GM19467 (cell line): ENCODE data around the gene USP36.
"Not testable (repeated sequence)": the region's sequence is repeated elsewhere in the genome, so short reads cannot be mapped to it uniquely, and the experiment has no call there.

ENCODE experiments used
- ATAC-seq: cut with Tn5 transposase; IDR thresholded peaks from one replicate; pipeline ENCODE4 v1.9.1; 2021; ENCODE audit warnings: mild to moderate bottlenecking, moderate library complexity; ENCODE audit not compliant: unreplicated experiment

Gene USP36

DNA sequence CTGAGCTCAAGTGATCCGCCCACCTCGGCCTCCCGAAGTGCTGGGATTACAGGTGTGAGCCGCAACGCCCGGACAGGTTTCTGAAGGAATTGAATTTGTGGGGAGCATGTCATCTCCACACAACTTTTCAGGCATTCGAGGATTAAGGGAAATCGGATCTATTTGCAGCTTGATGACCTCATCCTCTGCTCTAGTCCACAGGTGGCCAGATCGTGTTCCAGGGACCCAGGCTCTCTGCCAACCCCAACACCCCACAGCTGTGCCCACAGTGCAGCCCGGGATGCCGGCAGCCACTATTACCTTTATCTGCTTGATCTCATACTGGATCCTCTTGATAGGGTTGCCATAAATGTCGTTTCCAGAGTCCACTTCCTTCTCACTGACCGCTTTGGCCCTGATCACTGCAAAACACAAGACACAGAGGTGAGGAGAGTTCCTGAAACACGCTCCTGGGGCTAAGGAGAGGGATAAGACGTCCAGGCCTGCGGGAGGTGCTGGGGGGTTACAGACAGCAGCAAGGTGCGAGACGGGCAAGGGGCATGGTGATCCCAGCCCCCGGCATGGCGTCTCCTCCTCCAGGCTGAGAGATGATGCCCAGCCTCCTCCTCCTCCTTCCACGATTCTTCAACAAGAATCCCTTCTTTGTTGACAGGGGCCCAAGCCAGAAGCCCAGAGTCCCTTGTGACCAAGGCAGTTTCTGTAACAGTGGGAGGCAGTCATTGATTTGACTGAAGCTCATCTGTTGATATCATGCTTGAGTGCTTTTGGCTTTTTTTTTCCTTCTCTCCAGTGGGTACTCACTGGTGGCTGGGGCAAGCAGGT lies 33.1 kb upstream of the USP36 start:
- ATAC-seq, result no peak

DNA sequence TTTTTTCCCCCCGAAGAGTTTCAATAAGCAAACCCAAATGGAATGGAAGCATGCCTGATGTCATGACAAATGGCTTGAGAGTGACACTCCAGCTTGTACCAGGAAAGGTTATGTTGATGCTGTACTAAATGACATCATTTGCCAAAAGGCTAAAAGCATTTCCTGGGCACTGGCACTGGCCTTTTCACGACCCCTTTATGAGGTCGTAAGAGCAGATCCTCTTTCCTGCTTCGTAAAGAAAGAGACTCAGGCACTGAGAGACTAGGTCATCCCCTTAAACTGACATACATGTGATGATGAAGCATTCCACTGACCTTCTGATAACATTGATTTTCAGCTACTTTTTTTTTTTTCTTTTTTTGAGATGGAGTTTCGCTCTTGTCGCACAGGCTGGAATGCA lies 31.9 kb upstream of the USP36 start:
- ATAC-seq, result no peak

DNA sequence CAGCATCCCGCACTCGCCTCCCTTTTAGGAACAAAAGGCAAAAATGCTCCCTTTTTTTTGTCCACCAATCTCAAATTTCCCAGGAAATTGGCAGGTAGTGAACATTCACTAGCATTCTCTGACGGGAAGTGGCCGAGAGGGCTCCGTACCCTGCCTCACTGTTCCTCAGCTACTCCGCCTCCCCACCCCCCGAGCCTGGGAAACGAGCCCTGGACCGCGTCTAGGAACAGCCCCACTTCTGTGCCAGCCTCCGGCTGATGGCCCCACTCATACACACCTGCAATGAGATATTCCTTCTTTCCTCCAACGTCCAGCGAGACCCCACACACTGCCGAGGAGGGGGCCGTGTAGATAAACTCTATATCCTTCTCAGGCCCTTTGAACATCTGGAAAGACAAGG lies 30.0 kb upstream of the USP36 start:
- no peak for ATAC-seq

DNA sequence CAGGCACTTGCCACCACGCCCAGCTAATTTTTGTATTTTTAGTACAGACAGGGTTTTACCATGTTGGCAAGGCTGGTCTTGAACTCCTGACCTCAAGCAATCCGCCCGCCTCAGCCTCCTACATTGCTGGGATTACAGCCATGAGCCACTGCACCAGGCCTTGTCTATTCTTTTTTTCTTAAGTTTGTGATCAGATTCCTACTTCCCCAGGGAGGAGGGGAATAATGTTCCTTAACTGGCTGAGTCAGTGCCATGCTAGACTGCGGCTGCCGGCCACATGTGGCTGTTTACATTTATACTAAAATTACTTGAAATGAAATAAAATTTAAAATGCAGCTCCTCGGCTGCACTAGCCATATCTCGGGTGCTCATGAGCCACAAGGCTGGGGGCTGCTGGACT lies 27.8 kb upstream of the USP36 start:
- no peak for ATAC-seq

- ATAC-seq, result not testable (repeated sequence)
Measured at GRCh38 chr17:78867046-78867445, 26.4 kb upstream of the USP36 start.

- ATAC-seq, result no peak
Measured at GRCh38 chr17:78865682-78866390, 25.2 kb upstream of the USP36 start.

GRCh38 chr17:78864117-78864516 lies 23.5 kb upstream of the USP36 start:
- ATAC-seq, result no peak

- no peak for ATAC-seq
Measured at GRCh38 chr17:78862073-78863023, 21.7 kb upstream of the USP36 start.

- ATAC-seq, result no peak
Measured at GRCh38 chr17:78861229-78861628, 20.6 kb upstream of the USP36 start.

GRCh38 chr17:78859051-78859450 lies 18.4 kb upstream of the USP36 start:
- ATAC-seq, result no peak

DNA sequence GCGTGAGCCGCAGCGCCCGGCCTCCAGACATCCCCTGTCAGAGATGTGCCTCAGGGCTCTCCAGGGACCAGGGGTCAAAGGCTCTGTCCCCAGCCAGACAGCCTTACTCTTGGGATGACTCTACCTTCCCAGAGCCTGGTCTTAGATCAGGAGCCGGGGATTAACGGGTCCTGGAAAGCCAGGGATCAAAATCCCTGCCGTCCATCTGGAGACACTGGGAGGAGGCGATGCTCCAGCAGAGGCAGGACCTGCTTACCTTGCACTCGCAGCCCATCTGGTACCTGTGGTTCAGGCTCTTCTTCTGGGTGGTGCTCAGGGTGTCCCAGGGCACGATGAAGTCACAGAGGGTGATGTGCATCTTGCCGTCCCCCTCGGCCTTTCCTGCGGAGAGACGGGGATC lies 16.7 kb upstream of the USP36 start:
- ATAC-seq, result no peak

GRCh38 chr17:78855561-78856165 lies 15.0 kb upstream of the USP36 start:
- ATAC-seq, result no peak

- no peak for ATAC-seq
Measured at GRCh38 chr17:78854508-78854907, 13.9 kb upstream of the USP36 start.

DNA sequence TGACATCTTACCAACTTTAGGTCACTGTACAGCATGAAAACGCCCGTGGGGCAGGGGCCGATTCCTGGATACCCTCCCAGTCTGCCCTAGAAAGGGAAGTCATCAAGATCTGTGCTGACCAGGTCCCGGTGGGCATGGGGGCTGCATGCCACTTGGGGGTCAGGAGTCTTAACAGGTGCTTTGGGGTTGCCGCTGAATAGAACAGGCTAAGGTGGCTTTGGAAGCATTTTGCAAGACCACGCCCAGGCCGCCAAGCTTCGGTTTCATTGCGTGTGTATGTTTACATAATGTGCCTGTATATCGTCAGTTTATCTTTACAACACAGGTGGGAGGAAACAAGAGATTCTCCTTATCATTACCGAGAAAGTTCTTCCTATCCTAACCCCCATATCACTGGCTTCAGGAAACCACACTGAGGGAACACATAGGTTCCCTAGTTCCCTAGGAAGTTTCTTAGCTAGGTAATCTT lies 13.3 kb upstream of the USP36 start:
- ATAC-seq, result no peak

DNA sequence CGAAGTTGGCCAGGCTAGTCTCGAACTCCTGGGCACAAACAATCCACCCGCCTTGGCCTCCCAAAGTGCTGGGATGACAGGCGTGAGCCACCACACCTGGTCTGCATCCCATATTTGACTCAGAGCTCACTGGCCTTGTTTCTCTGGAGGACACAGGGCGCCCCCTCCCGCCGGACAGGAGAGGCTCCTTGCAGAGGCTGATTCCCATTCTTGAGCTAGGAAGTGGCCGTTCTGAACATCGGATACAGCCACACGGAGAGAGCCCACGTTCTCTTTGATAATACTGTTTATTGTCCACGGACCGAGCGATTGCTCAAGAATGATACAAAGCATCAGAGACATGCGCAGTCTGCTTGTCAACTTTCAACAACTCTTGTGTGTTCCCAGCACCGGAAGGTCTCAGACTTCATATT lies 12.1 kb upstream of the USP36 start:
- ATAC-seq, result no peak

- ATAC-seq, result no peak
Measured at GRCh38 chr17:78849026-78849425, 8.4 kb upstream of the USP36 start.

GRCh38 chr17:78847052-78847451 lies 6.4 kb upstream of the USP36 start:
- no peak for ATAC-seq

- no peak for ATAC-seq
Measured at GRCh38 chr17:78844301-78845005, 3.8 kb upstream of the USP36 start.

GRCh38 chr17:78842881-78843565 lies 2.4 kb upstream of the USP36 start:
- ATAC-seq, result no peak

DNA sequence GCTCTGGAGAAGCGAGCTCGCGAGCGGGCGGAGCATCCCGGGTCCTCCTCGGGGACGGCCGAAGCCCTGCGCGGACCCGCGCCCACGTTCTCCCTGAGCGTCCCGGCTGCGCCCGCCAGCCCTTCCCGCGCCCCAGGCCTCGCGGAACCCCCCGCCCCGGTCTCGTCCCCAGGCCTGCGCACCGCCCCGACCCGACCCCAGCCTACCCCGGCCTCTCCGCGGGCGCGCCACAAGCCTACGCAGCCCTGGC lies 159 bp downstream of the USP36 start:
- no peak for ATAC-seq
